ENCODE data around the gene NAA30.

- TF ChIP-seq CTCF (IDR thresholded peaks at IDR 0.05) (no peak), POLR2A (IDR thresholded peaks at IDR 0.05) (no peak)
Observed at GRCh38 chr14:57388067-57388466, 2.3 kb upstream of the NAA30 start.
